HG03457 (cell line): Measurements from ENCODE around the gene COX10.

Experiments used
- ATAC-seq: cut with Tn5 transposase; IDR thresholded peaks from one replicate; pipeline ENCODE4 v1.9.1; 2021; ENCODE audit warnings: moderate number of reproducible peaks; ENCODE audit not compliant: unreplicated experiment

COX10 gene

DNA sequence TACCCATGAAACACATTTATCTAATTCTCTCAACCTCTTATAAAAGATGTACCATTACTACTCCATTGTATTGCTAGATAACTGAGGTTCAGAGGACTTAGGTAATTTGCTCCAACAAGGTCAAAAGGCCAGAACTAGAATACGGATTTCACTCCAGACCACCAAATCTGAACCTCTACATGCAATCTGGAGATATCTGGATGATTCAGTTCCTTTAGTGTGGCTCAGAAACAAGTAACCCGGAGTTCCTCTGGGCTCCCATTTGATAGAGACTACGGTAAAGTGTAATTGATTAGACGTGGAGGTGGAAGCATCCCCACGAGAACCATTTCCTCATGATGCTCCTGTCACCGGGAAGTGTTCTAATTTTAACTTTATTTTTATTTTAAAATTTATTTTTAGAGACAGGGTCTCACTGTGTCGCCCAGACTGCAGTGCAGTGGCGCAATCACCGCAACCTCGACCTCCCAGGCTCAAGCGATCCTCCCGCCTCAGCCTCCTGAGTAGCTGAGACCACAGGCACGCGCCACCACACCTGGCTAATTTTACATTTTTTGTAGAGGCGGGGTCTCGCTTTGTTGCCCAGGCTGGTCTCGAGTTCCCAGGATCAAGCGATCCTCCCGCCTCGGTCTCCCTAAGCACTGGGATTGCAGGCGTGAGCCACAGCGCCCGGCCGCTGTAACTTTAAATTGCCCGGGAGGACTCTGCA is 608 bp upstream of the COX10 start:
- ATAC-seq, result peak; percentile 10

DNA sequence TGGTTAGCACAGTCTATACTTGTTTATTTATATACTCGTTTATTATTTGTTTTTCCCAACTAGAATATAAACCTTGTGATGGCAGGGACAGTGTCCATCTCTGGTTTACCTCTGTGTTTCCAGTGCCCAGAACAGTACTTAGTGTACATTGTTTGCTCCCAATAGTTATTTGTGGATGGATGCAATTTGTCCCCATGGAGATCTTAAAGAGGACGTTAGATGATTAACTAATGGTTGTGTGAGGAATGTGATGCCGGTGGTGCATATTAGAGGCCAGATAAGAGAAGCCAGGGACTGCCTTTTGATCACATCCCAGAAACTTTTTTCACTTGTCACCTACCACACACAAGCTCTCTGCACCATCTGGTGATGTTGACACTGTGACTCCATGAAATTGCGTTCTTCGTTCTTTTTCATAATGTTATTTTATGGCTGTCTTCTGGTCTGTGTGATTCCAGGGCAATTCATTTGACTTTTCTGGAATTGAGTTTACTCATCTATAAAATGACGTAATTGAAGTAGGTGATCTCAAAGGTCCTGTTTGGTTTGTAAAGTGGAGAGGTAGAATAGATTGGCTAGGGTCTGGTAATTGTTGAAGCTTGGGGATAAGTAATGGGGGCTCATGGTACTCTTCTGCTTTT is 1.2 kb downstream of the COX10 start:
- no peak for ATAC-seq

DNA sequence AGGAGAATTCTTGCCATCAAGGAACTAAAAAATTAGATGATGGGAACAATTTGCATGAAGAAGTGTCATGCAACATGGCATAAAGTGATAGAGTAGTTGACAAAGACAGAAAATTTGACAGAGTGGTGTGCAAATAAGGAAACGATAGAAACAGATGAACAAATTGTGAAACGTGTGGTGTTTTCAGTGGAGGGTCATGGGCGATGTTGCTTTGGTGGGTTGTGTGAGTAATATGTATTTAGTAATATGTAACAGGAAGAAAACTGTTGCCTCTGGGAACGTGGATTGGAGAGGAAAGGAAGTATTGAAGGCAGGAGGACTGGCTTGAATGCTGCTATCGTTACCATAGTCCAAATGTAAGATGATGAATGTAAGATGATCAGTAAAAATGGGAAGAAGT is 3.6 kb downstream of the COX10 start:
- ATAC-seq, result no peak

DNA sequence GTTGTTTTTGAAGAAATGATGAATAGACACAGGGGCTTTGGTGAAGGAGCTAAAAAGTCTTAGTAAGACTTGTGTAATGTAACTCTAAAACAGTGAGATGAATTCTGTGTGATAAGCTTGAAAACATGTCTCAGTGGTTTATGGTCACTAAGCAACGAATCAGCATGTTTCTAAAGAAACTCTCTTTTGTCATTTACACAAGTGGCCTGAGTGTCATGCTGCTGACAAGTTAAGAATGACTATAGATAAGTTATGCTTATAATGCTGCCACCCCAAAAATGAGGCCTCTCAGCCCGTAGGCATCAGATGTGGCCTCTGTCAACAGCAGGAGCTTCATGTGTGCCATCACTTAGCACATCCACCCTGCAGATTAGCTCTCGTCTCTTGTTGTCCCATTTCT is 8.7 kb downstream of the COX10 start:
- ATAC-seq, result no peak

DNA sequence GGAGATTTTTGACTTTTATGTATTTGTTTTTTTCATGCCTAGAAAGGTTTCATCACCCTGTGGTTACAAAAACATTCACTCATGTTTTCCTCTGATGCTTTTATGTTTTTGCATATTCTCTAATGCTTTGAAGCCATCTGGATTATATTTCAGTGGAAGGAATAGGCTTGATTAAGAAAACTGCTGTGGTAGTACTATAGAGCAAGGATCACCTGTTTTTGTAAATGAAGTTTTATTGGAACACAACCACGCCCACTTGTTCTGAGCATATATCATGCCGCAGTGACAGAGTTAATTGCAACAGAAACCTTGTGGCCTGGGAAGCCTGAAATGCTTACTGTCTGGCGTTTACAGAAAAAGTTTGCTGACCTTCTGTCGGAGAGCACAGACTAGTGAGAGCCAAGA is 11.5 kb downstream of the COX10 start:
- no peak for ATAC-seq

DNA sequence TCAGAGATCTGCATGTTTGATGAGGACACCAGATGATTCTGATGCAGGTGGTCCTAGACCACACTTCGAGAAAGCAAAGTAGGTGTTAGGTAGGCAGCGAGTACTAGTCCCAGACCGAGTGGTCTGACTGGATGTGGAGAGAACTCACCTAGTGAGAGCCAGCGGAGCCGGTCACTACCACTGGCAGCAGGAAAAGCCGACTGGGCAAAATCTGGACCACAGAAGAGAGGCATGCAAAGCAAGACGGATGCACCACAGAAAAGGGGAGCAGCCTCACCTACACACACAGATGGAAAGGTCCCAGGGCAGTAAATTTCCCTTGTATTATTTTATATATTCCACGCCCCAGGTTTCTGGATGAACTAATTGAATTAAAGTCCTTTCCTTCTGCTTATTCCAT is 13.5 kb downstream of the COX10 start:
- ATAC-seq, result no peak

DNA sequence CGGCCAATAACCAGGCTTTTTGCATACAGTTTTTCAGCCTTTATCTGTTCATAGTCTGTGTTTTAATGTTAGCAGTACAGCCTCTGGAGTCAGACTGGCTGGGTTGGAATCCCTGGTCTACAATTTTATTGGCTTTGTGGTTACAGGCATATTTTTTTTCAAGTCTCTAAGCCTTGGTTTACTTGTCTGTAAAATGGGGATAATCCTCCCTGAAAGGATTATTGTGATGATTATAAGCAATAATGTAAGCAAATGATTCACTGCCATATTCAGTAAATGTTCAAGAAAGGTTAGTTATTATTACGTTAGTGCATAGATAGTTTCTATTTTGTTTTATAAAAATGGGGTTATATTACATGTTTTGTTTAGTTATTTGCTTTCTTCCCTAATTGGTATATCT is 15.7 kb downstream of the COX10 start:
- ATAC-seq, result no peak

DNA sequence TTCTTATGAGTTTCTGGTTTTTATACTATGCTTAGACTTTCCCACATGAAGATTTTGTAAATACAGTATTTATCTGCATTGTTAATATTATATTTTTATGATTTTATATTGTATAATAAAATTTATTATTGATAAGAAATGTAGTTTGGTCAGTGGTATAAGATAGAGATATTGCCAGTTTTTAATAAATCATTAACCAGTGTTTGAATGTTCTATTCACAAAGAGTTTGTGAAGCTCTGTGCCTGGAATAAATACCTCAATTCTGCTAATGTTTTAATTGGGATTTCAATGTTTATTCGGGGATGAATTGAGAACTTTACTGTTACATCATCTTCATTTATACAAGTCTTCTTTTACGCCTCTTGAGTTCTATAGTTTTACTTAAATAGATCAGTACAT is 16.9 kb downstream of the COX10 start:
- ATAC-seq, result no peak

DNA sequence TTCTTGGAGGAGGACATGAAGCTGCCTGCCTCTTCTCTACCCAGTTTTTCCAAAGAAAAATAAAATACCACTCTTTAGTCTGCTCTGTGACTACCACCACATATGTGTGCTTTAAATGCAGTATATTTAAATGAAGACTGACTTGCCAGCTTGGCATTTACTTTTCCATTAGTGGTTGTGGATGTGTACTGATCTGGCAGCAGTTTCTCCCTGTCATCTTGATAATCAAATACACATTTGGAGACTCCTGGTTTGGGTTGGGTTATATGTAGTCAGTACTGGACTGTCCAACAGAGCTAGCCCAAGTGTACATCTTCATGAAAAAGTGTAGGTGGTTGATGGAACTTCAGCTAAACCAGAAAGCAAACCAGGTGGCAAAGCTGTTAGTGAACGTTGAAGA is 19.9 kb downstream of the COX10 start:
- no peak for ATAC-seq

DNA sequence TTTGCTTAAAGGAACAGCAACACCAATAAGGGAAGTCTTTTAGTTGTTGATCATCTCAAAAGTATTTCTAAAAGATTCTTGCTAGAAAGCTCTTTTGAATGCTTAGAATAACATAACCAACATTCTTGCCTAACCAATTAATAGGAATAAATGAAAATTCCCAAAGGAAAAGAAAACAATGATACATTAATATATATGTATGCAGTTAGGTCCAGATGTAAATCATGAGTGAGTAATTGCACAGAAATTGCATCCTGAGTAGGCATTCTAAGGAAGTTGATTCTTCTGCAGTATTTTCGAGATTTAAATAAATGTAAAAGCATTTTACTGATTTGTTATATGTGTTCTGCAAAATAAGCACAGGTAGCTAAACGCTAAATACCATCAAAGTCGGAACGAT is 22.1 kb downstream of the COX10 start:
- ATAC-seq, result no peak

DNA sequence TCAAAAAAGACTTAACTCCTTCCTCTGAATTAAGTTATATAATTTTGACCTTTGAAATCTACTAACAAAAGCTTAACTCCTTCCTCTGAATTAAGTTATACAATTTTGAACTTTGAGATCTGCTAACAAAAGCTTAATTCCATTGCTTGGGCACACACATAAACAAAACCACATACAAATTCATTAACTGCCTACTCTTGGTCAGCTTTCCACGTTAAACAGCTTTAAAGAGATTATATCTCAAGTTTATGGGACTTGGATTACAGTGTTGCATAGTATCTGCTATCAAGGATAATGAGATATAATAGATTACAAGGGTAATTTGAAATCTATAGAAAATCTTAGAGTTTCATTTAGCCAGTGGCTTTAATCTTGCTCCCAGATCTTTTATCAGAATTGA is 23.5 kb downstream of the COX10 start:
- no peak for ATAC-seq

DNA sequence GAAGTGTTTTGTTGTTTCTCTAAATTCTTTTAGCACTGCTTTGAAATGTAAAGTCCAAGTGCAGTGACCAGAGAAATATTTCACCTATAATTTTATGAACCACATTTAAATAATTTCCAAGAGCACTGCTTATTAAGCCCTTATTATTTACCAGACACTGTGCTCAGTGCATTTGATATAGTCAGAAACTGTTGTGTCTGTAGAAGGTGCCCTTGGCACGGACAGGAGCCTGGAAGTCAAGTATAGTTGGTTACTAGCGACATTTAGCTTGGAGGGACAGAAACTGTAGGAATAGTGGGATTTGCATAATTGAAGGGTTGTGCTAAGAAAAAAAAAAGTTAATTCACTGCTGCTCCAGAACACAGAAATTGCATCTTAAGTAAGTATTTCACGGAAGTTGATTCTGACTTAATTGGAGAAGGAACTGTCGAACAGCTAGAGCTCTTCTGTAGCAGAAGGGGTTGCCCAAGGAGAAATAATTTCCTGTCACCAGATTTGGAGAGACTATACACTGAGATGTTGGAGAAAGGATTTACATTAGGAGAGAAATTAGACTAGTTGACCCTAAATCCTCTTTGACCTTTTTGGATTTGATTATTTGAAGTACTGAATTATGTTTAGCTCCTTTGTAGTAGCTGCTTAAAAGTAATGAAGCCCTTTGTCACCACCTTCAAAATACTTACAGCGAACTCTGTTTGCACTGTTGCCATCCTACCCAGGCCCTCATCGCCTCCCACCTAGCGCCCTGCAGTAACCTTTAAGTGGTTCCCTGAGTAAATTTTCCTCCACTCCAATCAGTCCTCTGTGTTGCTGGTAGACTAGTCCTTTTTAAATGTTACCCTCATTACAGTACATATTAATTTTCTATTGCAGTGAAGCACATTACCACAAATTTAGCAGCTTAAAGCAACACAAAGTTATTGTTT is 25.6 kb downstream of the COX10 start:
- ATAC-seq, result no peak

DNA sequence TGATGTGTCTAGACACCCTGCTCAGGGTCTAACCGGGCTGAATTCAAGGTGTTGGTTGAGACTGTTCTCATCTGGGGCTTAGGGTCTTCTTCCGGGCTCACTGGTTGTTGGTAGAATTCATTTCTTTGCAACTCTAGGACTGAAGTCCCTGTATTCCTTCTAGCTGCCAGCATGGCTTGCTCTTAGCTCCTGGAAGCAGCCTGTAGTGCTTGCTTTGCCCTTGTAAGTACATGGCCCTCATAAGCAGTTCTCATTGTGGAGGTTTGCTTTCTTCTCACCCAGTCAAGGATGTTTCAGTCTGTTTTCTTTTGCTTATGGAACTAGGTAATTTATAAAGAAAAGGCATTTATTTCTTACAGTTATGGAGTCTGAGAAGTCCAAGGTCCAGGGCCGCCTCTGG is 26.3 kb downstream of the COX10 start:
- no peak for ATAC-seq

DNA sequence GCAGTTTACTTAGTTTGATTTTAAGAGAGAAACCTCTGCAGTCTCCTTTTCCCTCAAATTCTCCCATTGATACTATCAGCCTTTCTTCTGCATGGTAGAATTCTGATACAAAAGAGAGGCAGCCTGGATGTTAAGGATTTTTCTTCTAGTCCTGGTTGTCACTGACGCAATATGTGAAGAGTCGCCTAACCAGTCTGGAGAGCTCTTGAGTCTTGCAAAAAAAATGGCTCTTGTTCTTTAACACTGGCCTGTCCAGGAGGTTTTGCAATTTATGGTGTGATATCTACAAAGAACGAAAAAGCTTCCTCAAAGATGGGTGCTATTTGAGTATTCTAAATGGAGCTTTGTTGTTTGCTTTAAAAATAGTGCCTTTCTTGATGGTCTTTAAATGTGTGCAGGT is 28.9 kb downstream of the COX10 start:
- no peak for ATAC-seq

DNA sequence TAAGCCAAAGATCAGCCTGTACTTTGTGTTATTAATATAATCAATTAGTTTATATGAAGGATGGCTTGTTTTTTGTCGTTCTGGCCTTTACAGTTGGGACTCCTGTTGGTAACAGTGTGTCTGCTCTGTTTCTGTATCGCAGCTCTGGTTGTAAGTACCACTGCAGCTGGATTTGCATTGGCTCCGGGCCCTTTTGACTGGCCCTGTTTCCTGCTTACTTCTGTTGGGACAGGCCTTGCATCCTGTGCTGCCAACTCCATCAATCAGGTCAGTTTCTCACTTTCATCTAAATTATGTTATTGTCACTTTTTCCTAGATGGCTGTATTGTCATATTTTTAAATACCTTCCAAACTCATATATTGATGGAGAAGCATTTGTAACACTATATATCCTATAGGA is 32.7 kb downstream of the COX10 start:
- no peak for ATAC-seq

DNA sequence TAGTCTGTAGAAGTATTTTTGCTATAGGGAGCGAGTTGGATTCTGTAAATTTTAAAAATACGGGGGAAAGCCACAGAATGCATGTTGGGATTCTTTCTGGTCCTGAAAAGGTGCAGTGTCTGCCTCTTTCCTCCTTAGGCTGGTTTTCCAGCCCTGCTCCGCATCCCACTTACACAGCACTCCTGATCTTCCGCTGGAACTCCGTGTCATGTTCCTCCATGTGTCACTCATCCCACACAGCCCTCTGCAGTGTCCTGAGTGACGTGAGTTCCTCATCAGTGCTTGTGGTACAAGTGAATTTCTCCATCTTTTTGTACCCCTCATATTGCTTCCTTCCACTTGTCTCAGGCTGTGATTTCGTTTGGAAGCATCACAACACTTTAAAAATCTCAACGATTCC is 34.5 kb downstream of the COX10 start:
- no peak for ATAC-seq

DNA sequence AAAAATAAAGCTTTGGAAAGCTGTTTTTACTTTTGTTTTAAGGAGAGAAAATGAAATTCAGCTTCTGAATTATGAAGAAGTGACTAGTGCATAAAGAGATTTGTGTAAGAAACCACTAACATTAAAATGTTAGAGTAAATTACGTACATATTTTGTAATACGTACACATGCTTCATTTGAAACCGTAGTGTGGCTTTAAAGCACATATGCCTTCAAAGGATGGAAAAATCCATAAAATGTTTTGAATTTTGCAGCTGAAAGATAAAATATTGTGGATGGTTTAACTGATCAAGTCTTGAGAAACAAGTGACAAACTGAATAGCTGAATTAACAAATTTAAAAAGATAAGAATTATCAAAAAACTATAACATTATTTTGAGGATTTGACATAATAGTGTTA is 35.4 kb downstream of the COX10 start:
- ATAC-seq, result no peak

DNA sequence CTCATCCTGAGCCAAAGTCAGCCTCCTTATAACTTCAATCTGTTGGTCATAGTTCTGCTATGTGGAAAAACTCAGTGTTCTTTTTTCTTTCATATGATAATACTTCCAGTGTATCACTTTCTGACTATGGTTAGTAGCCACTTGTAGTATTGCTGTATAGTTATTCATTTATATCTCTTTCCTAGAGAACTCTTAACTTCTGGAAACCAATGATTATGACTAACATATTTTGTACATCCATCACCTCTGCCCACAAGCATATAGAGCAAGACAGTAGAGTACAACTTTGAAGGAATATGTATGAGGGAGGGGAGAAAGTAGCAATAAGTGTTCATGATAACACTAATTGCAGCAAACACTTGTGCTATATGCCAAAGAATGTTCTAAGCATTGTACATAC is 38.6 kb downstream of the COX10 start:
- ATAC-seq, result no peak

DNA sequence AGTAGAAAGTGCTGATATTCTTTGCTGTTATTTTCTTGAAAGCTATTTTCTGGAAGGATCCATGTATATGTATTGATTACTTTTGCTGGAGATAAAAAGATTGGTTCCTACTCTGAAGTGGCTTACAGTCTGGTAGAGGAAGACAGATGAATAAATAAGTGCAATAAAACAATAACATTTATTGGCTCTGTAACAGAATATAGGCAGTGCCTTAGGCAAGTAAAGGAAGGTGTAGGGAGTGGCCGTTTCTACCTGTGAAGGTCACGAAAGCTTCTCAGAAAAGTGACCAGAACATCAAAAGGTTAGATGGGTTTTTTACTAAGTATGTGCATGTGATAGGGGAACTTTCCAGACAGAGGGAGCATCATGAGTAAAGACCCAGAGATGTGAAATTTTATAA is 43.1 kb downstream of the COX10 start:
- no peak for ATAC-seq

DNA sequence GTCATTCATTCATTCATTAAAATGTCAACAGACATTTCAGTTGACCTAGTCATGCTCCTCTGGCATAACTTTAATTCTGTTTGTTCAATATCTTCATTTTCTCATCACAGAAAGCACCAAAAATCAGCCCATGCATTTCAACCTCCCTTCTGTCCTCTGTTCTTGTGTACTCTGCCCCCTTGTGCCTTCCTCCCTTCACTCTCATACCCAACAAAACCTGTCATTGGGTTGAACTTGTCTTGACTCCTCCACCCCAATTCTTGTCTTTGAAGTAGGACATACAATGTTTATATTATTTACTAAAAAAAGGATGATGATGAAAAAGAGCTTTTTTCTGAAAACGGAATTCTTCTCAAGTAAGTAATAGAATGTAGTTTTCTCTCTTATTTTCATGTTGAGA is 43.8 kb downstream of the COX10 start:
- no peak for ATAC-seq

DNA sequence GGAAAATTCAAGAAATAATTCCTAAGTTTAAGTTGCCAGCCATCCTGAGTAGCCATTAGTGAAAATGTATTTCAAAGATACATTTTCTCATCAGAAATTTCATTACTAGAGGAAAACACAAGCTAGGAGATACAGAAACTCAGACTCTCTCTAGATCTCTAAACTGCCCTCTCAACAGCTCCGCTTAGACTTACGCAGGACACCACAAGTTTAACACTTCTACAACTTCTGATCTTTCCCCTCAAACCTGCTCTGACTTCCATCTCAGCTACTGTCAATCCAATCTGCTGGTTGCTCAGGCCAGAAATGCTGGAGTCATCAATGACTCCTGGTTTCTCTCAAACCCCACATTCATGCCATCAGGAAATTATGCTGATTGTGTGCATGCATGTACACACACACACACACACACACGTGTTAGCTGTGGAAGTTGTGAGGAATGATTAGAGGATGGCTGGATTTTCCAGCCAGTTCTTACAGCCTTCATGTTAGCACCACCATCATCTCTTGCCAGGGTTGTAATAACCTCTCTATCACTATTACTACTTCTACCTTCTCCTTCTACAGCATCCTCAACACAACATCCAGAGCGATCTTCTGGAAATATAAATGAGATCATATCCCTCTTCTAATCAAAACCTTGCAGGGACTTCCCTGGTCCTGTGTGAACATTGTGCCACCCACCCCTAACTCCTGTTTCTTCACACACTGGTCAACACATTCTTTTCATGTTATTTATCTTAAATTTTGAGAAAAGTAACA is 47.1 kb downstream of the COX10 start:
- no peak for ATAC-seq
